ENCODE data around the gene ACADS. TPM values are rescaled to one million over a fixed set of nuclear protein-coding genes. Genes with fewer than 3 reads are reported as not detected.

Gene ACADS
- total and polyA plus RNA-seq, 9 of the 15 experiments (the other 6 are each of a cell fraction or from before 2014, with no cell fraction given) = 0.06 to 20.3 (median 8.8) TPM

DNA sequence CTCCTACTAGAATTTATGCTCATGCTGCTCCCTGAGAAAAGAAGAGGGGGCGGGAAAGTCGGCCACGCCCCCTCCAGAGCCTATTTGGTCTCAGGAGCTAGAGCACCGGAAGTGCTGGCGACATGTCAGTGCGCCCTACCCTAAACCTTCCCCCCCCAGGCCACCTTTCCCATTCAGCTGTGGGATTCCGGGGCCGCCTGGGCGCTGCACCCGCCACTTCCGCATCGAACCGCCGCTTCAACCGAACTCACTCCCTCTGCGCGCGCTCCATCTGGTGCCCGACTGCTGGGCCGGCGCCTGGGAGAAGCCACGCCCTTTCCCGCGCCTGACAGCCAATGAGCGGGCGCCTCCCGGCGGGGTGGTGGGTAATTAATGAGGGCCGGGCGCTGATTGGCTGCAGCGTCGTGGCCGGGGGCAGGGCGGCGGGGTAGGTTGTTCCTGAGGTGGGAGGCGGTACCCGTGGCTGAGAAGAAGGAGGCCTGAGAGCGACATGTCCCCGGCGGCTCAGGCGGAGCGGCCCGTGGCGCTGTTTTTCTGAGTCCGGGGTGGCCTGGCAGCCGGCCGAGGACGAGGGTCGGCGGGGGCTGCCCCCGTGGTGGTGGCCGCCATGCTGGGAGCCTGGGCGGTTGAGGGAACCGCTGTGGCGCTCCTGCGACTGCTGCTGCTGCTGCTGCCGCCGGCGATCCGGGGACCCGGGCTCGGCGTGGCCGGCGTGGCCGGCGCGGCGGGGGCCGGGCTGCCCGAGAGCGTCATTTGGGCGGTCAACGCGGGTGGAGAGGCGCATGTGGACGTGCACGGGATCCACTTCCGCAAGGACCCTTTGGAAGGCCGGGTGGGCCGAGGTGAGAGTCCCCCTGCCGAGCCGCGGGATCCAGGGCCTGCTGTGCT, 38.7 kb upstream of the ACADS start, which contains the start of gene MLEC (continued):
- TF ChIP-seq, protein P1, sequence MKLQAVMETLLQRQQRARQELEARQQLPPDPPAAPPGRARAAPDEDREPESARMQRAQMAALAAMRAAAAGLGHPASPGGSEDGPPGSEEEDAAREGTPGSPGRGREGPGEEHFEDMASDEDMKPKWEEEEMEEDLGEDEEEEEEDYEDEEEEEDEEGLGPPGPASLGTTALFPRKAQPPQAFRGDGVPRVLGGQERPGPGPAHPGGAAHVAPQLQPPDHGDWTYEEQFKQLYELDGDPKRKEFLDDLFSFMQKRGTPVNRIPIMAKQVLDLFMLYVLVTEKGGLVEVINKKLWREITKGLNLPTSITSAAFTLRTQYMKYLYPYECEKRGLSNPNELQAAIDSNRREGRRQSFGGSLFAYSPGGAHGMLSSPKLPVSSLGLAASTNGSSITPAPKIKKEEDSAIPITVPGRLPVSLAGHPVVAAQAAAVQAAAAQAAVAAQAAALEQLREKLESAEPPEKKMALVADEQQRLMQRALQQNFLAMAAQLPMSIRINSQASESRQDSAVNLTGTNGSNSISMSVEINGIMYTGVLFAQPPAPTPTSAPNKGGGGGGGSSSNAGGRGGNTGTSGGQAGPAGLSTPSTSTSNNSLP (IDR thresholded peaks at IDR 0.05; ENCODE audit: borderline replicate concordance, low read depth, low read length) = peak; percentile 54; the same call in 1 of the 2 replicates
- TF ChIP-seq HNRNPL (IDR thresholded peaks at IDR 0.05; ENCODE audit: low read depth, low read length) (no peak), PCBP1 (IDR thresholded peaks at IDR 0.05; ENCODE audit: low read depth, low read length, poor library complexity, severe bottlenecking) (peak; percentile 13), RBM22 (IDR thresholded peaks at IDR 0.05; ENCODE audit: low read depth, low read length, poor library complexity, severe bottlenecking) (peak; percentile 69), RBM25 (IDR thresholded peaks at IDR 0.05; ENCODE audit: low read depth, low read length, severe bottlenecking) (peak; percentile 97), NCOA2 (IDR thresholded peaks at IDR 0.05; ENCODE audit: partially characterized antibody in 2 of 2) (no peak), U2AF1 (optimal IDR thresholded peaks at IDR 0.05; ENCODE audit: low read depth, low read length) (peak; percentile 33), POLR2AphosphoS5 (IDR thresholded peaks at IDR 0.05; ENCODE audit: control insufficient read depth, insufficient read depth, low read depth, low read length) (peak; percentile 53), ZNF449 (CRISPR knock-in tag; IDR thresholded peaks at IDR 0.05) (no peak), ZSCAN29 (IDR thresholded peaks at IDR 0.05) (no peak), ZNF217 (CRISPR knock-in tag; IDR thresholded peaks at IDR 0.05) (no peak), ZFP1 (CRISPR knock-in tag; IDR thresholded peaks at IDR 0.05) (no peak), NELFE (IDR thresholded peaks at IDR 0.05; ENCODE audit: insufficient read depth, insufficient read length) (no peak), HLTF (IDR thresholded peaks at IDR 0.05) (no peak), ZNF57 (CRISPR knock-in tag; IDR thresholded peaks at IDR 0.05) (no peak), PTBP1 (IDR thresholded peaks at IDR 0.05; ENCODE audit: low read depth, low read length) (no peak), L3MBTL2 (IDR thresholded peaks at IDR 0.05) (no peak; the same call in none of the 2 replicates), MED1 (CRISPR knock-in tag; IDR thresholded peaks at IDR 0.05; ENCODE audit: borderline replicate concordance) (no peak), ZNF589 (CRISPR knock-in tag; IDR thresholded peaks at IDR 0.05; ENCODE audit: low read depth) (no peak; the same call in 1 of the 2 replicates)
- TF ChIP-seq, protein P2, sequence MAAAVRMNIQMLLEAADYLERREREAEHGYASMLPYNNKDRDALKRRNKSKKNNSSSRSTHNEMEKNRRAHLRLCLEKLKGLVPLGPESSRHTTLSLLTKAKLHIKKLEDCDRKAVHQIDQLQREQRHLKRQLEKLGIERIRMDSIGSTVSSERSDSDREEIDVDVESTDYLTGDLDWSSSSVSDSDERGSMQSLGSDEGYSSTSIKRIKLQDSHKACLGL (CRISPR knock-in tag; IDR thresholded peaks at IDR 0.05; ENCODE audit: borderline replicate concordance, poor library complexity, severe bottlenecking) = peak; percentile 48
- TF ChIP-seq, protein P3, sequence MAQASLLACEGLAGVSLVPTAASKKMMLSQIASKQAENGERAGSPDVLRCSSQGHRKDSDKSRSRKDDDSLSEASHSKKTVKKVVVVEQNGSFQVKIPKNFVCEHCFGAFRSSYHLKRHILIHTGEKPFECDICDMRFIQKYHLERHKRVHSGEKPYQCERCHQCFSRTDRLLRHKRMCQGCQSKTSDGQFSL (CRISPR knock-in tag; IDR thresholded peaks at IDR 0.05) = peak; percentile 69; the same call in 1 of the 2 replicates
- TF ChIP-seq, protein P3 (tag; IDR thresholded peaks at IDR 0.05) = no peak

All from K562 (cell line).